ENCODE results near the gene TMA16.
A peak's percentile ranks its signal among the peaks of the same experiment; 100 is the strongest.

The TMA16 gene

DNA sequence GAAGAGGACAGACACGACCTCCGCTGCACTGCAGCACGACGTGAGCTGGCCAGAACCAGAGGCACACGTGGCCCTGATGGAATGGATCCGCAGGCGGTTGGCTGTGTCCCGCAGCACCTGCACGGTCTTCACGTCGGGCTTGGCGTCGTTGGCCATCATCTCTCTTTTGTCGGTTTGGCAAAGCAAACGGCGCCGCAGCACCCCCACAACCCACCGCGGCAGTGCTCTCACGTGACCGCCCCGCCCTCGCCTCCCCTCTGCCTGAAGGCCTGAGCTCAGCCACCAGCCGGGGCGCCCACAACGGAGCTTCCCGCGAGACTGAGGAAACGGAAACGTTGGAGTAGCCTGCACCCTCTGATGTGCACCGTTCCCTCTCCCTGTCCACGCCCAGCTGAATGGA lies 20.9 kb upstream of the TMA16 start, which contains the start of gene TKTL2:
Gene TKTL2, minus strand, starts transcription at position 179 of the 400 bp plus-strand sequence. Its CDS starts 20 bp downstream, at position 159.
- Histone ChIP-seq H3K36me3 (ENCODE audit: insufficient read depth, low read length) (no peaks in the 10 kb centered on the region), H3K9ac (ENCODE audit: insufficient read length) (no peak within 1 kb of the TSS), H3K9me3 (ENCODE audit: low read depth, low read length) (no peaks in the 10 kb centered on the region), H3K27ac (no peak within 1 kb of the TSS), H3K4me3 (no peak within 1 kb of the TSS)
- TF ChIP-seq FOXP2 (optimal IDR thresholded peaks at IDR 0.05; ENCODE audit: control extremely low read depth, extremely low read length, insufficient read depth) (no peak), EZH2 (IDR thresholded peaks at IDR 0.05) (no peak), POLR2AphosphoS5 (IDR thresholded peaks at IDR 0.05; ENCODE audit: borderline replicate concordance, low read depth, low read length) (no peak)
- no peak for DNase-seq (ENCODE audit: low read depth, low spot score)

DNA sequence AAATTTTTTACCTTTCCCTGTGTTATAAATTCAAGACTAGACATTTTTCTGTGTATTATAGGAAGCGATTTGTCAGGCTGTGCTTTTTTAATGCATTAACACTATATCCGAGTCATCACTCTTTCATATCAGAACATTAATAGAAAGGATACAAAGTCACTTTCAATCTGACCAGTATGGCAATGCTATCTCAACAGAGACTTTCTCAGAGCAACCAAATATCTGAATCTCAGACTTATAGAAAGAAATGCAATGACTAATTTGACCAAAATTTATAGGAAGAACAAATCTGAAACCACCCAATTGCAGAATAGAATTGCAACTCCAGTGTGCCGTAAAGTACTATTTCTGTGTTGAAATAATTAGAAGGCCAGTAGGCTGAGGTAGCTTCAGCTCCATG lies 20.5 kb upstream of the TMA16 start:
- H3K9ac ChIP-seq (ENCODE audit: insufficient read length): no peak overlapping the region
- H3K9me3 ChIP-seq (ENCODE audit: low read depth, low read length): no peaks in the 10 kb centered on the region
- no peak overlapping the region for H3K27ac ChIP-seq
- no peak for DNase-seq (ENCODE audit: low read depth, low spot score)
- no peak overlapping the region for H3K4me3 ChIP-seq
- no peak for TF ChIP-seq POLR2AphosphoS5 (IDR thresholded peaks at IDR 0.05; ENCODE audit: borderline replicate concordance, low read depth, low read length)
- no peaks in the 10 kb centered on the region for H3K36me3 ChIP-seq (ENCODE audit: insufficient read depth, low read length)

DNA sequence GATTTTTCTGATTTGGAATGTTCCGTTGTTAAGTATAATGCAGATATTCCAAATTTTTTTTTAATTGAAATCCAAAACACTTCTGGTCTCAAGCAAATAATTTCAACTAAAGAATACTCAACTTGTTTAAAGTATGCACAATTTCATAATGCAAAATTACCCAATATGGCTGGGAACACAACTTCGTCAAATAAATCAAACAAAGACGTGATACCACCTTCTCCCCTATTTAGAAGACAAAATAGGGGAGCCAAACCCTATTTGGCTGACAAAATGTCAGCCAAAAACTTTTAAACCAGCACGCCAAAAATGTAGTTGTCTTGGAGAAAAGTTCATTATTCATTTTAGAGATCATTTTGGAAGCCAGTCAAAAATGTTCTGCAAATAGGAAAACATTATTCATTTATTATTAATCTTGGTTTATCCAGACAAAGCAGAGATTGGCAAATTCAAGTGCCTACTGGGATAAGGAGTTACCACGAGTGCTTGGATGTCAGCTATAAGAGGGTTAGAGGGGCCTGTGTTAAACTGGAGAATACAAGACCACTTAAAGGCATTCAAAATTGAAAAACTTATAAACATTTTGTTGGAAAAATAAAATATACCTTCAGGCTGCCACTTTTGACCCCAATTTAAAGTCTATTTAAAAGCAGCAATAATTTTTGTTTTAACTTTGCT lies 17.6 kb upstream of the TMA16 start:
- no peak for DNase-seq (ENCODE audit: low read depth, low spot score)
- TF ChIP-seq EZH2 (IDR thresholded peaks at IDR 0.05): no peak
- Histone ChIP-seq H3K9ac (ENCODE audit: insufficient read length) (no peak overlapping the region), H3K27ac (no peak overlapping the region), H3K36me3 (ENCODE audit: insufficient read depth, low read length) (no peaks in the 10 kb centered on the region), H3K9me3 (ENCODE audit: low read depth, low read length) (no peaks in the 10 kb centered on the region), H3K4me3 (no peak overlapping the region)

DNA sequence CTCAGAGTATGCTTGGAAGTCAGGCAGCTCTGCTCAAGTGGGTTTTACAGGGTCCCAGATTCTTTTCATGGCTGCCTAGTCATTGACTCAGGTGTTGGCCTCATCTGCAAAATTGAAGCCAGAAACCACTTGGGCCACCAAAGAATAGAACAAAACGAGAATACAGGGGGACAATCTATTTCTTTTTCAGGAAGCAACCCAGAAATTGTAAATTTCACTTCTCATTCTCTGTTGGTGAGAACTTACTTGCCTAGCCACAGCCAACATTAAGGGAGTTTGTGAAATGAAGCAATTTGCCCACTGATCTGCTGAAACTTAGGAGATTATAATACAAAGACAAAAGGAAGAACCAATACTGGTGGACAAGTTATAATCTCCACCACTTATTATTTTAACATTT lies 12.3 kb upstream of the TMA16 start:
- Histone ChIP-seq H3K9me3 (ENCODE audit: low read depth, low read length) (no peaks in the 10 kb centered on the region), H3K27ac (no peak overlapping the region), H3K4me3 (no peak overlapping the region), H3K9ac (ENCODE audit: insufficient read length) (no peak overlapping the region), H3K36me3 (ENCODE audit: insufficient read depth, low read length) (no peaks in the 10 kb centered on the region)
- no peak for DNase-seq (ENCODE audit: low read depth, low spot score)
- TF ChIP-seq FOXP2 (optimal IDR thresholded peaks at IDR 0.05; ENCODE audit: control extremely low read depth, extremely low read length, insufficient read depth) (no peak), POLR2AphosphoS5 (IDR thresholded peaks at IDR 0.05; ENCODE audit: borderline replicate concordance, low read depth, low read length) (no peak), EZH2 (IDR thresholded peaks at IDR 0.05) (no peak)

DNA sequence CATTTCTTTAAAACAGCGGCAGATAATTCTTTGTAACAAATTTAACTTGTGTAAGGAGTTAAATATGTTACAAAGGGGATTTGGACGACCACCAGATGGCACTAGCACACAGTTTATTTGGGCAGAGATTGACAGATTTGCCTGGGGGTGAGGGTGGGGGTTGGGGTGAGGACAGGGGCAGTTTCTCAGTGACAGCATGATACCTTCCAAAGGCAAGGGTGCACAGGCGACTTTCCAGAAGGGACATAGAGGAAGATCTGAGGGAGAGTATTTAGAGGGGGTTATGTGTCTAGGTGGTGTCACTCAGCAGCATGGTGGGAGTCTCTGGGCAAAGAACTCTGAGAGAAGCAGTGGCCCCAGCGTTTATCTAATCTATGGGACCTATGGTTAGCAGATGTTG lies 9.6 kb upstream of the TMA16 start:
- Histone ChIP-seq H3K27ac (no peak overlapping the region), H3K9ac (ENCODE audit: insufficient read length) (no peak overlapping the region), H3K4me3 (no peak overlapping the region), H3K36me3 (ENCODE audit: insufficient read depth, low read length) (no peaks in the 10 kb centered on the region), H3K9me3 (ENCODE audit: low read depth, low read length) (no peaks in the 10 kb centered on the region)
- peak; percentile 52 for DNase-seq (ENCODE audit: low read depth, low spot score)
- TF ChIP-seq EZH2 (IDR thresholded peaks at IDR 0.05) (no peak), POLR2AphosphoS5 (IDR thresholded peaks at IDR 0.05; ENCODE audit: borderline replicate concordance, low read depth, low read length) (no peak), FOXP2 (optimal IDR thresholded peaks at IDR 0.05; ENCODE audit: control extremely low read depth, extremely low read length, insufficient read depth) (no peak)

DNA sequence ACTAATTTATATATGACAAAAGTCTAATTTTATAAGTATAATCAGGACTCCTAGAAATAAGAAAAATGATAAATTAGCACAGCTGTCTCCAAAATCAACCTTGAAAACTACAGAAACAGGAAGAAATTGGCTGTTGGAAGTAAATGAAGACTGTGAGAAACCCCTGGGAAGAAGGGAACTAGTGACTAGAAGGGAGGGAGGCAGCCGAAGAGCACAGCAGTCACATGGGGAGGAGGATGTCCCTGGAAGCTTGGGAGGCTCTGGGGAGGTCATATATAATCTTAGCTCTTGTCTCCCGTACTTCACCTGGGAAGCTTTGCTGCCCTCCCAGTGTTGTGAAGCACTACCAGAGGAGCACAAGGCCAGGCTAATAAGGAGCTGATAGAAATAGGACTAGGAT lies 8.9 kb upstream of the TMA16 start:
- no peak overlapping the region for H3K27ac ChIP-seq
- TF ChIP-seq POLR2AphosphoS5 (IDR thresholded peaks at IDR 0.05; ENCODE audit: borderline replicate concordance, low read depth, low read length): no peak
- TF ChIP-seq EZH2 (IDR thresholded peaks at IDR 0.05): no peak
- no peak for TF ChIP-seq FOXP2 (optimal IDR thresholded peaks at IDR 0.05; ENCODE audit: control extremely low read depth, extremely low read length, insufficient read depth)
- no peak overlapping the region for H3K4me3 ChIP-seq
- peak overlapping the region; percentile 39 for H3K9ac ChIP-seq (ENCODE audit: insufficient read length)
- DNase-seq (ENCODE audit: low read depth, low spot score): no peak
- H3K9me3 ChIP-seq (ENCODE audit: low read depth, low read length): no peaks in the 10 kb centered on the region
- H3K36me3 ChIP-seq (ENCODE audit: insufficient read depth, low read length): no peaks in the 10 kb centered on the region

DNA sequence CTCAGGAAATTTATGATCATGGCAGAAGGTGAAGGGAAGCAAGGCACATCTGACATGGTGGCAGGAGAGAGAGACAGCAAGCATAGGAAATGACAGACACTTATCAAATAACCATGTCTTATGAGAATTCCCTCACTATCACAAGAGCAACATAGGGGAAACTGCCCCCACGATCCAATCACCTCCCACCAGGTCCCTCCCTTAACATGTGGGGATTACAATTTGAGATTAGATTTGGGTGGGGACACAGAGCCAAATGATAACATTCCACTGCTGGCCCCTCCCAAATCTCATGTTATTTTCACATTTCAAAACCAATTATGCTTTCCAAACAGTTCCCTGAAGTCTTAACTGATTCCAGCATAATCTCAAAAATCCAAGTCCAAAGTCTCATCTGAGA lies 8.2 kb upstream of the TMA16 start:
- H3K9ac ChIP-seq (ENCODE audit: insufficient read length): no peak overlapping the region
- H3K9me3 ChIP-seq (ENCODE audit: low read depth, low read length): no peaks in the 10 kb centered on the region
- H3K36me3 ChIP-seq (ENCODE audit: insufficient read depth, low read length): no peaks in the 10 kb centered on the region
- H3K4me3 ChIP-seq: no peak overlapping the region
- H3K27ac ChIP-seq: no peak overlapping the region
- no peak for DNase-seq (ENCODE audit: low read depth, low spot score)
- TF ChIP-seq EZH2 (IDR thresholded peaks at IDR 0.05): no peak
- TF ChIP-seq FOXP2 (optimal IDR thresholded peaks at IDR 0.05; ENCODE audit: control extremely low read depth, extremely low read length, insufficient read depth): no peak
- TF ChIP-seq POLR2AphosphoS5 (IDR thresholded peaks at IDR 0.05; ENCODE audit: borderline replicate concordance, low read depth, low read length): no peak

DNA sequence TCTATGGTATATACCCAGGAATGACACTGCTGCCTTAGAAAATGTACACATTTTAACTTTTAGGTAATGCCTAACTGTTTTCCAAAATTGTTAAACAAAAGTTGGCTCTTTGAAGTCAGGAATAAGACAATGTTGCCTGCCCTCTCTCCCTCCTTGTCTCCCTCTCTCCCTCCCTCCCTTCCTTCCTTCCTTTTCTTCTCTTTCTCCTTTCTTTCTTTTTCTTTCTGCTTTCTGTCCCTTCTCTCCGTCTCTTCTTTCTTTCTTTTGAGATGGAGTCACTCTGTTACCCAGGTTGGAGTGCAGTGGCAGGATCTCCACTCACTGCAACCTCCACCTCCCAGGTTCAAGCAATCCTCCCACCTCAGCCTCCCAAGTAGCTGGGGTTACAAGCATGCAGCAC lies 4.6 kb upstream of the TMA16 start:
- TF ChIP-seq POLR2AphosphoS5 (IDR thresholded peaks at IDR 0.05; ENCODE audit: borderline replicate concordance, low read depth, low read length) (no peak), EZH2 (IDR thresholded peaks at IDR 0.05) (no peak), FOXP2 (optimal IDR thresholded peaks at IDR 0.05; ENCODE audit: control extremely low read depth, extremely low read length, insufficient read depth) (no peak)
- H3K9me3 ChIP-seq (ENCODE audit: low read depth, low read length): no peaks in the 10 kb centered on the region
- H3K36me3 ChIP-seq (ENCODE audit: insufficient read depth, low read length): no peaks in the 10 kb centered on the region
- H3K9ac ChIP-seq (ENCODE audit: insufficient read length): no peak overlapping the region
- no peak overlapping the region for H3K4me3 ChIP-seq
- H3K27ac ChIP-seq: no peak overlapping the region
- no peak for DNase-seq (ENCODE audit: low read depth, low spot score)

DNA sequence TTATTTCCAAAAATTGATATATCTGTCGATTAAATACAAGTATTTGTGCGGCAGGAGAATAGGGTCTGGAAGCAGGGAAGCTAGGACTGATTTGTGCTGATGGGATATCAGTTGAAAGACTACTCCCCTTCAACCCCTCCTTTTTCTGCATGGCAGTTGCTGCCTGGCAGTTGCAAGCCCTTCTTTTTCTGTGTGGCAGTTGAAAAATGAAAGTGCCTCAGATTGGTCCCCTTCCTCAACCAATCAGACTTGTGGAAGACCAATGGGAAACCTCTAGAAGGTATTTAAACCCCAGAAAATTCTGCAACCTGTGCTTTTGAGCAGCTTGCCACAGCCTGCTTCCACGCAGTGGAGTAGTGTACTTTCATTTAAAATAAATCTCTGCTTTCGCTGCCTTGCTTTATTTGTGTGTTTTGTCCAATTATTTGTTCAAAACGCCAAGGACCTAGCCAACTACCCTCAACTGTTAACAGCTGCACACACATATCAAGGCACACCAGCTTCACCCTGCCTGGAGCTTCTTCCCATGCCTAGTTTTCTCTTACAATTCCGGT lies 1.5 kb upstream of the TMA16 start:
- TF ChIP-seq FOXP2 (optimal IDR thresholded peaks at IDR 0.05; ENCODE audit: control extremely low read depth, extremely low read length, insufficient read depth) (no peak), POLR2AphosphoS5 (IDR thresholded peaks at IDR 0.05; ENCODE audit: borderline replicate concordance, low read depth, low read length) (0 out of 2 replicates have a peak, but pooled peaks have one; percentile 22), EZH2 (IDR thresholded peaks at IDR 0.05) (no peak)
- Histone ChIP-seq H3K36me3 (ENCODE audit: insufficient read depth, low read length) (peaks cover 18% of the 10 kb centered on the region), H3K4me3 (no peak overlapping the region), H3K9me3 (ENCODE audit: low read depth, low read length) (no peaks in the 10 kb centered on the region; the same call in 1 of the 2 replicates), H3K27ac (no peak overlapping the region), H3K9ac (ENCODE audit: insufficient read length) (no peak overlapping the region)
- DNase-seq (ENCODE audit: low read depth, low spot score): no peak
